Activated CD8-positive, alpha-beta memory T cell treated with anti-CD3 and anti-CD28 coated beads, Interleukin-2, amount 50 U/mL, for 1 hour (primary cell): ENCODE results near the gene ACSF3.
"Not testable (repeated sequence)": the region's sequence is repeated elsewhere in the genome, so short reads cannot be mapped to it uniquely, and the experiment has no call there.

Source experiments
- DNase-seq: peaks from one replicate; pipeline ENCODE4 v3.0.0-alpha.2; 2020; ENCODE audit errors: extremely low read depth

Gene ACSF3

DNA sequence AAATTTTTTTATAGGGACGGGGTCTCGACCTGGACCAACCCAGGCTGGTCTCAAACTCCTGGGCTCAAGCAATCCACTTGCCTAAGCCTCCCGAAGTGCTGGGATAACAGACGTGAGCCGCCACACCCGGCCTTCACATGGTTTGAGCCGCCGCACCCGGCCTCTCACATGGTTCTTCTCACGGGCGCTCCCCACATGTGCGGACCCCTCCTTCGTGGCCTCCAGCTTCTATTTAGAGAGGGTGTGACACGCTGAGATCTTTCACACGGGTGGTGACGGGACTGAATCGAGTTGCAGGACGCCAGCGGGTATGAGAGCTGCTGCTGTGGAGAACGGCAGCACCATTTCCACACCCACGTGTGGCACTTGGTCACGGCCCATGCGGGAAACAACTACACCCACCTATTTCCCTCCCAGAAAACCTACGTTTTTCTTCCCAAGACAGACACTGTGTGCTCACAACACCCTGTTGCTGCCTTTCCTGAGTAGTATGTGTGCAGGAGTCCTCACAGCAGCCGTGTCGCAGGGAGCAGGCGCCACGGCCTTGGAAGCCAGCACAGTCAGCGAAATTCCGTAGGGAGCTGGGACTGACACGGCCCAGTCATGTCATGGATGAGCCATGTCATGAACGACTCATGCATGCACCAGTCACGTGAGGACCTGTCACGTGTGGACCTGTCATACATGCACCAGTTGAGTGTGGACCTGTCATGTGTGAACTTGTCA lies 20.1 kb upstream of the ACSF3 start:
- DNase-seq, result no peak

DNA sequence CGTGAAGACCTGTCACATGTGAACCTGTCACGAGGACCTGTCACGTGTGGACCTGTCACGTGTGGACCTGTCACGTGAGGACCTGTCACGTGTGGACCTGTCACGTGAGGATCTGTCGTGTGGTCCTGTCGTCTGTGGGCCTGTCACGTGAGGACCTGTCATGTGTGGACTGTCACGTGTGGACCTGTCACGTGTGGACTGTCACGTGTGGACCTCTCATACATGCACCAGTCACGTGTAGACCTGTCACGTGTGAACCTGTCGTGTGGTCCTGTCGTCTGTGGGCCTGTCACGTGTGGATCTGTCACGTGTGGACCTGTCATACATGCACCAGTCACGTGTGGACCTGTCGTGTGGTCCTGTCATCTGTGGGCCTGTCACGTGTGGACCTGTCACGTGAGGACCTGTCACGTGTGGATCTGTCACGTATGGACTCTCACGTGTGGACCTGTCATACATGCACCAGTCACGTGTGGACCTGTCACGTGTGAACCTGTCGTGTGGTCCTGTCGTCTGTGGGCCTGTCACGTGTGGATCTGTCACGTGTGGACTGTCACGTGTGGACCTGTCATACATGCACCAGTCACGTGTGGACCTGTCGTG lies 19.5 kb upstream of the ACSF3 start:
- not testable (repeated sequence) for DNase-seq

DNA sequence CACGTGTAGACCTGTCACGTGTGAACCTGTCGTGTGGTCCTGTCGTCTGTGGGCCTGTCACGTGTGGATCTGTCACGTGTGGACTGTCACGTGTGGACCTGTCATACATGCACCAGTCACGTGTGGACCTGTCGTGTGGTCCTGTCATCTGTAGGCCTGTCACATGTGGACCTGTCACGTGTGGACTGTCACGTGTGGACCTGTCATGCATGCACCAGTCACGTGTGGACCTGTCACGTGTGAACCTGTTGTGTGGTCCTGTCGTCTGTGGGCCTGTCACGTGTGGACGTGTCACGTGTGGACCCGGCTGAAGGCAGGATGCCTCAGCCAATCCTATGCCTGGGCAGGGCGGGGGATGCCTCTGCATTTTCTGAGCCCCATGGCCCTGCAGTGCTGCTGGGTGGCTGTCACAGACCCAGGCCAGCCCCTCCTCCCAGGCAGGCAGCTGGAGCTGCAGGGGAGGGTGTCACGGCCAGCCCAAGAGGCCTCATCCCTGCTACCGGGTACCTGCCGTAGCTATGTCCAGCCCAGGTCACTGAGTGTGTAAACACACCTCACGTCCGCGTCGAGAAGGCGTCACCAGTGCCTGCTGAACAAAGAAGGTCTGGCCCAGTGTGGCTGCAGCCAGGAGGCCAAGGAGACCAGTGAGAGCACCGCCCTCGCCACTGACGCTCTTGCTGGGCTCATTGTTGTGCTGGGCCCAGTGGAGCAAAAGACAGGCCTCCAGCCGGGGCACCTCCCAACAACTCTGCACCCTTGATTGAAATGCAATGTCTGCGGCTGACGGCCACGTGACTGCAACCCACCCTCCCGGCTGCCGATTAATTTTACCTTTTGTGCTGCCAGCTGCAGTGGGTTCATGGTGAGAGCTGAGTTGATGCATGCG lies 18.6 kb upstream of the ACSF3 start:
- DNase-seq, result no peak

GRCh38 chr16:89076159-89076558 lies 17.5 kb upstream of the ACSF3 start:
- DNase-seq, result no peak

GRCh38 chr16:89077076-89077475 lies 16.6 kb upstream of the ACSF3 start:
- no peak for DNase-seq

- no peak for DNase-seq
Observed at GRCh38 chr16:89078172-89078571, 15.5 kb upstream of the ACSF3 start.

DNA sequence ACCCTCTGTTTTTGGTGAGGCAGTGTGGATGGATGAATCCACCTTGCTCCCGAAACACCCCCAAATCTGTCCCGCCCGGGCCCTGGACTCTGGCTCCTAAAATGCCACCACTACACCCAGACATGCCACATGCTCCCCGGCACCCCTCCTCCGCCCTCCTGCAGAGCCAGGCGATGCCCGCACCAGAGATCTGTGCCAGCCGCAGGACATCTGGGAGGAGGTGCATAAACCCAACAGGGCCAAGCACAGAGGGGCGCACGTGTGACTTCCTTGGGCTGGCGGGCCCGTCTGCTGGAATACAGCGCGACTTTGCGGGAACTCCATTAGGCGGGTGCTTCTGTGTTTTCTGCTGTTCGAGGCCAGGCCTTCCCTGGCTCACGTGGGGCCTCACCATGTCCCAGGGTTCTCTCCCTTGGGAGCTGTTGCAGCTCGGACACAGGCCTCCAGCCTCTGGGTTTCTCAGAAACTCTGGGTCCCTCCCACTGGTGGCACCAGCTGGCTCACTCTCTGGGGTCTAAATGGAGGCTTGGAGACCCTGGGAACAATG lies 14.1 kb upstream of the ACSF3 start:
- DNase-seq, result no peak

DNA sequence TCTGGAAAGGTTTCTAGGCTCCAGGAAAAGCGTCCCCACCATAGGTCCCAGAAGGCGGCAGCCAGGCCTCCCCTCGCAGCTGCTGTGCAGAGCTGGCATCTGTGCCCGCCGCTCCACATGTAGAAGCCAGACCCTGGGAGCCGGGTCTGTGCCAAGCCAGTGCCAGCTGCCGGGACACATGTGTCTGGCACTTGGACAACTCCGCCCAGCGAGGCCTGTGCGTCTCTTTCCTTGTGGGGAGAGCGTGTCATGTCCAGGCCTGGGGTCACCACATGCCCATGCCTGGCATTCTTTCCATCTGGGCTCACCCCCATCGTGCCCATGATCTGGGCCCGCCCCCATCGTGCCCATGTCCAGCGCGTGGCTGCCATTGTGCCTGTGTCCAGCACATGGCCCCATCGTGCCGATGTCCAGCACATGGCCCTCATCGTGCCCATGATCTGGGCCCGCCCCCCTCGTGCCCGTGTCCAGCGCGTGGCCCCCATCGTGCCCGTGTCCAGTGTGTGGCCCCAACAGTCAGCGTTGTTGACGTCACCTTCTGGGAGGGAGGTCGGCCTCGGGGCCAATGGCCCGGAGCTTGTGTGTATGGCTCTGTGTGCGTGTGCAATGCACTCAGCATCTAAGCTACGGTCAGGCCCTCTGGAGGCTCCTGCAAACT lies 13.3 kb upstream of the ACSF3 start:
- DNase-seq, result no peak

- DNase-seq, result no peak
Observed at GRCh38 chr16:89081556-89081955, 12.1 kb upstream of the ACSF3 start.

DNA sequence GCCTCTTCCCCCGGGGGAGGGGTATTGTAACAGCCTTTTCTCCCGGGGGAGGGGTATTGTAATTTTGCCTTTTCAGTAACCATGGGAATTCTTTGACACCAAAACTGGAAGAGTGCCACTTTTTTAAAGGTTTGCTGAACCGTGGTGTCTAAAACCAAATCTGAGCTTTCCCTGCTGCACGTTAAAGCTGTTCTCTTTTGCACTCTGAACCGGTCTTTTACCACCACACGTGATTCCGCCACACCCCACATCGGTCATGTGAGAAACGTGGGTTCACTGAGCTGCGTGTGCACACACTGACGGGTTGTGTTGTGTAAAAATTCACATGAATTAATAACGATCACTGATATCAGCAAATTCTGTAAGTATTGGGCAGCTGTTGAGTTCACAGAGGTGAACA lies 9.2 kb upstream of the ACSF3 start:
- DNase-seq, result no peak

GRCh38 chr16:89084814-89085612 lies 8.6 kb upstream of the ACSF3 start:
- DNase-seq, result no peak

DNA sequence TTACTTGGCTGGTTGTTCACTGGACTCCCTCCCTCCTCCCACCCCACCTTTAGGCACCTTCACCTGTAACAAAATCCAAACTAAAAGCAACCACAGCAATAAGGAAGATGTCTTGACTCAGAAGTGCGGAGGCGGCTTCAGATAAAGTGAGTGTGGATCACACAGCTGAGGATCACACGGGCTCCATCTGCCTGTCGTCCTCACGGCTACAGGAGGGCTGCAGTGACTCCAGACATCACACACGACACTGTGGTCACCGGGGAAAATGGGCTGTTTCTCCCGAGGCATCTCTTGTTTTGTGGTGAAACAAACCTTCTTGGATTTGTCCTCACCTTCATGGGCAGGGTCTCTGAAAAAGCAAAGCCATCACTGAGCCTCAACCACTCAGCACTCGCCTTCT lies 7.9 kb upstream of the ACSF3 start:
- DNase-seq, result no peak

DNA sequence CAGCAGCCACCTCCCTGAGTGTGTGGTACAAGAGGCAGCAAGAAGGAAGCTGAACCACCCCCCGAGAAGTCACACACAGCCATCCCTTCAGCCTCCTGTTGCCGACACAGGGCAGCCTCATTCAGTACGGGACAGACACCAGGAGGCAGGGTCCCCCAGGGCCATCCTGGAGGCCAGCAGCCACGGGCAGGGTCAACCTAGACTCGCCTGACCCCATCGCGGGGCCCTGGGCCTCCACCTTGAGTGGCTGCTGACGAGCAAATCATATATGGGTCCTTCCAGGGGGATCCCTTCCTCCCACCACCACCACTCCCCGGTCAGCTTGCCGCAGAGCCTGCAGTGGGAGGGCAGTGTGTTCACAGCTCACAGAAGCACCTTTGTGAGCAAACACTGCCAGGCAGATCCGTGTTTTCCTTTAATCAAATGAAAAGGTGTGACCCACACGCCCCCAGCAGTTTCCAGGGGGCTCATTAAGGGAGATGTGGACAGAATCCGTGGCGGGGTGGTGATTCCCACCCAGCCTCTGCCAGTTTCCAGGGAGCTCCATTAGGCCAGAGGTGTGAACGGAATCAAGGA lies 5.6 kb upstream of the ACSF3 start:
- DNase-seq, result no peak

DNA sequence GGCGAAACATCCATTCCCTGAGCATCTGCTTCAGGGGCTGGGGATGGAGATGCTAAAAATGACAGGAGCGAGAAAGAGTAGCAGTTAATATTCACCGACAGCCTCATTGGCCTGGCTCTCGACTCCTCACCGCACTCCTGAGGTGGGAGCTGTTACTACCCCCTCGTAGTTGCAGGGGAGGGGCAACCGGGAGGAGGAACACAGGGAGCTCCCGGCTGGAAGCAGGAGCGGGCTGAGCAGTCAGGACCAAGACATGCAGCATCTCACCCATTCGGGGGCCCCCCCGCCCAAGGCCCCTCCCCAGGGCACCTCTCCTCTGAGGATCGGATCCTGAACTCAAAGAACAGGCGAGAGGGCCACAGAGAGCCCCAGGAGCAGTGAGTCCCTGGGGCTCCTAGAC lies 4.5 kb upstream of the ACSF3 start:
- DNase-seq, result no peak

DNA sequence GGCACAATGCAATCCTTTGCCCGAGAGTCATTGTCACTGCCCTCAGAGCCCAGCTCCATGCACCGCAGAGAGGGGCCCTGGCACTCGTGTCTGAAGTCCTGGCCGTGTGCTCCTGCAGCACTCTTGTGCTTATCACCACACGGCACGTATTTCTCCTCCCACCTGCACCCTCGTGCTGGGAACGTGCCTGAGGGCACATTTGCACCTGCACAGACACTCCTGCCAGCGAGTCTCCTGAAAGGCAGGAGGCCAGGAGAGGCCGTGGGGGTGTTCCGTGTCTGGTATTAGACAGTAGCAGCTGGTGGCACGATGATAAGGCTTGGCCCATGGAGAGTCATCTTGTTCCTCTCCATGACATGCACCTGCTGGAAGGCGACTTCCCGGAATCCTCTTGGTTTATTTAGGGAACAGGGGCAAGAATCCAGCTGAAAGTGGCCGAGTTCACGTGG lies 3.4 kb upstream of the ACSF3 start:
- DNase-seq, result no peak

- no peak for DNase-seq
Observed at GRCh38 chr16:89090669-89091426, 2.8 kb upstream of the ACSF3 start.

DNA sequence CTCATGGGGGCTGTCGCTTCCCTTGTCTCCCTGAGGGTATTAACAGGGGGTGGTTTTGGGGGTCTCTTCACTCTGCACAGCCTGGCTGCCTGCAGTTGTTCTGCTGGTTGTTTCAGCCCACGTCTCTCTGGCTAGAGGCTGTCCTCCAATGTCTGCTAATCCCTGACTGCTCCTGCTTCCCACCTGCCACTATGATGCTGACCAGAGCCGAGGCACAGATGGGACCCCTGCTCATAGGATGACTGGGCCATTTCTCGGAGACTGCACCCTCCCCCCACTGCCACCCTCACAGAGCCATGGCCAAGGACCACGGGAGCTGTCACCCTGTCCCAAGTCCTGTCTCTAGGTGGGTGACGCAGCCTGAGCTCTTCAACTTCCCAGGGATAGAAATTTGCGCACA lies 1.6 kb upstream of the ACSF3 start:
- no peak for DNase-seq

DNA sequence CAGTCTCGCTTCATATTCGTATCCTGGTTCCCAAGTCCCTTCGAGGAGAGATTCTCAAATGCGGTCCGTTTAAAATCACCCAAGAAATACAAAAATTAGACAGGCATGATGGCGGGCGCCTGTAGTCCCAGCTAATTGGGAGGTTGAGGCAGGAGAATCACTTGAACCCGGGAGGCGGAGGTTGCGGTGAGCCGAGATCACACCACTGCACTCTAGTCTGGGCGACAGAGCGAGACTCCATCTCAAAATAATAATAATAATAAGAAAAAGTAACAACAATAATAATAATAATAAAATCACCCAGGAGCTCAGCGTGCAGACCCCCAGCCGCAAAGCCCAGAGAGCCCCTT lies 425 bp upstream of the ACSF3 start:
- DNase-seq, result not testable (repeated sequence)

DNA sequence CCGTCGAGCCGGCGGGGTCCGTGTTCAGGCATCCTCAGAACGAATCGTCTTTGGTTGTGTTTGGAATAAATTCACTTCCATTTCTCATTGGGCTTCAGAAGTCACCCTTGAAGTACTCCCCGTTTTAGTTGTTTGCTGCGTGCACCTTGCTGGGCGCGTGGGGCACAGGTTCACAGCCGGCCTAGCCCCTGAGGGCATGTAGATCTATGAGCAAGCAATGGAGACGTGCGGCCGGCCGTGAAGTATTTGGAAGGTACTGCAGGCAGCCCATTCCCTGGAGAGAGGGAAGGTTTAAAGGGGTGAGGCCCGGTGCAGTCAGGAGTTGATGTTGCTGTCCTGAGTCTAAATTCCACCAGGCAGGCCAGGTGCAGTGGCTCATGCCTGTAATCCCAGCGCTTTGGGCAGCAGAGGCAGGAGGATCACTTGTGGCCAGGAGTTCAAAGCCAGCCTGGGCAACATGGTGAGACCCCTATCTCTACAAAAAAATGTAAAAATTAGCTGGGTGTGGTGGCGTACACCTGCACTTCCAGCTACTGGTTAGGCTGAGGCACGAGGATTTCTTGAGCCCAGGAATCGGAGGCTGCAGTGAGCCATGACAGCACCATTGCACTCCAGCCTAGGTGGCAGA lies 714 bp downstream of the ACSF3 start:
- no peak for DNase-seq

DNA sequence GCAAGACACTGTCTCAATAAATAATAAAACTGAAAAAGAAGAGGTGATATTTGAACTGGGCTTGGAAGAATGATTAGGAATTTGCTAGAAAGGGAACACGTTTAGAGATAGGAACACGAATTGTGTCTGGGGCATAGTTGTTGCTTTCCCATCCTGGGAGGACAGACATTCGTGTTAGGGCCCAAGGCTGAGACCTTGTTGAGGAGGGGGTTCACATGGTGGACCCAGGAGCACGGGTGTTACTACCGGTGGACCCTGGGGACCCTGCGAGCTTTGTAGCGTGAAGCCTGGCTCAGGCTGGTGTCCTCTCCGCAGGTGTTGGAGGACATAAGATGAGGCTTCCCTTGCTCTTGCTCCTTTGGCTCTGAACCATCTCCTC lies 1.2 kb downstream of the ACSF3 start:
- no peak for DNase-seq
